Activated T-cell treated with anti-CD3 and anti-CD28 coated beads, Interleukin-2, amount 50 U/mL, for 72 hours (primary cell): Measurements from ENCODE around the gene LRAT. TPM values are rescaled to one million over a fixed set of nuclear protein-coding genes. Genes with fewer than 3 reads are reported as not detected.

ENCODE experiments used
- ATAC-seq, 2 donors: fragments of 150-1000 bp; cut with Tn5 transposase; replicated peaks in 1 of 2; 2 replicates each; pipeline ENCODE4 v1.10.0; 2021; ENCODE audit warnings: moderate library complexity in 2 of 2, mild to moderate bottlenecking in 1 of 2
- DNase-seq, 2 donors: peaks; one replicate each; pipeline ENCODE4 v3.0.0; 2021 to 2022; ENCODE audit warnings: mixed read lengths in 1 of 2
- H3K27ac Mint-ChIP-seq: one replicate; pipeline ENCODE4 v1.8.0; 2022; ENCODE audit warnings: mild to moderate bottlenecking, moderate library complexity, mixed read lengths
- H3K27me3 Mint-ChIP-seq: one replicate; pipeline ENCODE4 v1.8.0; 2022; ENCODE audit warnings: low read depth, mixed read lengths
- H3K36me3 Mint-ChIP-seq, 2 donors: one replicate each; pipeline ENCODE4 v1.8.0; 2022; ENCODE audit warnings: mixed read lengths in 2 of 2, mild to moderate bottlenecking in 1 of 2; ENCODE audit not compliant: insufficient read depth in 2 of 2
- H3K4me1 Mint-ChIP-seq: one replicate; pipeline ENCODE4 v1.8.0; 2022; ENCODE audit warnings: low read depth, mixed read lengths
- H3K4me3 Mint-ChIP-seq, 2 donors: one replicate each; pipeline ENCODE4 v1.8.0; 2022; ENCODE audit warnings: mild to moderate bottlenecking in 2 of 2, mixed read lengths in 2 of 2, moderate library complexity in 2 of 2
- H3K9me3 Mint-ChIP-seq, 2 donors: one replicate each; pipeline ENCODE4 v1.8.0; 2022; ENCODE audit warnings: mixed read lengths in 2 of 2
- total RNA-seq, 2 donors: library from RNA; stranded (reverse); gene quantifications; one replicate each; pipeline ENCODE4 v1.2.3, GENCODE V29; 2022

LRAT gene
- total RNA-seq, 2 donors from 2014 or later, result not detected

DNA sequence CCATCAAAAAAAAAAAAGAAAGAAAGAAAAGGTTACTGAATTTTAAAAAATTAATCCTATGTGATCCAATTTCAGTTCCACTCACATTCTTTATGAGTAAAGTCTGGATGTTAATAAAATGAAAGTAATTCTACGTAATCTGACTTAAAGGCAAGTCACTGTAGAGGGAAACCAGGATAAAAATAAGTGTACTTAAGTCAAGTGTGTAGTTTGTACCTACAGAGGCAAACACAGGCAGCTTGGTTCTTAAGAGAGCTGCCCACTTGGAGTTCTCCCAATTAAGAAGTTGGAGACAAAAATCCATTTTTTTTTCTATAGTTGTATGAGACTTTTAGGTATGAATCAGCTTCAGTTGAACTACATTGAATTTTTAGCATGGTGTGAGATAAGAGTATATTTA is 7.0 kb upstream of the LRAT start:
- DNase-seq (no peak), ATAC-seq (no peak)
- no peaks in the 10 kb centered on the region for H3K4me1 Mint-ChIP-seq
- H3K27ac Mint-ChIP-seq, result no peak overlapping the region
- no peak overlapping the region for H3K4me3 Mint-ChIP-seq
- no peaks in the 10 kb centered on the region for H3K36me3 Mint-ChIP-seq
- peaks cover 34% of the 10 kb centered on the region for H3K27me3 Mint-ChIP-seq
- no peaks in the 10 kb centered on the region for H3K9me3 Mint-ChIP-seq

DNA sequence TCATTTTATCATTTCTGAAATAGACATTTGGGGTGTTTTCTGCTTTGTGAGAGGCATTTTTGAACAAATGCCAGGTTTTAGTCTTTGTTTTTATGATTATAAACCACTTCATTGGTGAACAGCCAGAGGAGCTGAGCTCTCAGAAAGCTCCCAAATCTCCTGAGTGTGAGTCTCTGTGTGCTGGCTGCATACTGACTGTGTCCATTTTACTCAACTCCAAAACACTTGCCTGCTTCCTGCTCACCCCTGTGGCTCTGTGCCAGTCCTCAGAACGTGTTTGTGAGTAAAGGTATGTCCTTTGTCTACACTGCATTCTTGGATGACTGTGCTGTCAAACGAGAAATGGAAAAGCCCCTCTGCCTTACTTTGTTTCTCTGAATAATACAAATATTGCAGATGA is 5.4 kb upstream of the LRAT start:
- DNase-seq (no peak), ATAC-seq (no peak)
- H3K9me3 Mint-ChIP-seq, result no peaks in the 10 kb centered on the region
- H3K4me1 Mint-ChIP-seq, result peaks cover 8% of the 10 kb centered on the region
- H3K27me3 Mint-ChIP-seq, result peaks cover 38% of the 10 kb centered on the region
- no peak overlapping the region for H3K4me3 Mint-ChIP-seq
- no peak overlapping the region for H3K27ac Mint-ChIP-seq
- no peaks in the 10 kb centered on the region for H3K36me3 Mint-ChIP-seq

DNA sequence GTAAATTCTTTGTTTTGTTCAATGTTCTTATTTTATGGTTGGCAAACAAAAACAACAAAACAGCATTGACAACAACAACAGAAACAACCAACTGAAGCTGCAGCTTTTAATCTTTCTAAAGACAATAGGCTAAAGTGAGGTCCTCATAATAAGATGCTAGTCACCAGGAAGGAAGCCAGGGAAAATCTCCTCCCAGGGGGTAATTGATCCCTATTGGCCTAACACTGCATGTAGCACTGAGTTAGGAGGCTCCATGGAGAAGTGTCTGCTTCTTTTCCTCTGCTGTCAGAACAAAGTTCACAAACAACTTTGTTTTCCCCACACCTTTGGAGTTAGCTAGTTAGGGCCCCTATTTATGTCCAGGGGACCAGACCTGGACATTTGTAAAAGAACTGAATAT is 4.7 kb upstream of the LRAT start:
- H3K27ac Mint-ChIP-seq, result no peak overlapping the region
- H3K9me3 Mint-ChIP-seq, result no peaks in the 10 kb centered on the region
- H3K36me3 Mint-ChIP-seq, result no peaks in the 10 kb centered on the region
- peaks cover 40% of the 10 kb centered on the region for H3K27me3 Mint-ChIP-seq
- DNase-seq, result no peak
- ATAC-seq, result no peak
- peaks cover 11% of the 10 kb centered on the region for H3K4me1 Mint-ChIP-seq
- no peak overlapping the region for H3K4me3 Mint-ChIP-seq

DNA sequence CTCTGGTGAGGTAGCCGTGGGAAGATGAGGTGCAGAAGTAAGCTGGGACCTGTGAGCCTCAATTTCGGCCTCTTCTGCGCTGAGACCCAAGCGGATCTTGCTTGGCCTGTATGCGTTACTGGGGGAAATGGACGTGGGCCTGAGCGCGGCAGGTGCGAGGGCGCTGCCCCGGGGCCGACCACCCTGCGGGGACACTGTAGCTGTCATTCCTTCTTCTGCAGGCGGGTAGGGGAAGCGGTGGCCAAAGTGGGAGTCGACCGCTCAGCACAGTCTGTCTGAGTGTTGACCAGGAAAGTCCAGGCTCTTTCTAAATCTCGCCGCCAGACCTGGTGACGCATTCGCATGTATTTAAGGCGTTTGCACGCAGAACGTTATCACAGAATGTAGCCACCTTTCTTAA is 3.3 kb upstream of the LRAT start:
- Mint-ChIP-seq H3K27me3 (peaks cover 54% of the 10 kb centered on the region), H3K27ac (no peak overlapping the region), H3K9me3 (no peaks in the 10 kb centered on the region), H3K4me1 (peaks cover 17% of the 10 kb centered on the region), H3K4me3 (no peak overlapping the region), H3K36me3 (peaks cover 0 to 3% of the 10 kb centered on the region in 2 donors)
- DNase-seq (no peak), ATAC-seq (no peak)

DNA sequence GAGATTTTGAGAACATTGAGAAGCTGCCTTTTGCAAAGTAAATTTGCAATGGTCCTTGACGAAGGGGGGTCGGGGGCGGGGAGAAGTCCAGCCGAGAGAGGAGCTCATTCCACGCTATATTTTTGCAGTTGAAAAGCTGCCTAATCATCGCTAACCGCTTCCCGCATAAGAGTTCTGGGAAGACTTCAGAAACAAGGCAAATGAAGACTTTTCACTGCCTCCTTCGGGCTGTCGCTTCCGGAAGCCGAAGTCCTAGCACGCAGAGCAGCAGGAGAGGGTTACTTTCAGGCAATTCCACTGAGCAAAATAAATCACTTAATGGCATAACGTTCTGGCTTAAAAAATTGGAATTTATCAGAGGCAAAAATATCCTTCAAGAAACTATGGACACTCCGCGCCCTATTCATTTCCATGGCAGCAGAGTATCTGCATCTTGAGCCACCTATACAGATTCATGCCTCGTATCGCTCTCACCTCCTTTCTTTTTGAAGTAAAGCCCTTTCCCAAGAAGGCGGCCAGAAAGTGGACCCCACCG is 2.6 kb upstream of the LRAT start:
- H3K27ac Mint-ChIP-seq, result no peak overlapping the region
- no peaks in the 10 kb centered on the region for H3K9me3 Mint-ChIP-seq
- ATAC-seq (no peak), DNase-seq (no peak)
- H3K27me3 Mint-ChIP-seq, result peaks cover 61% of the 10 kb centered on the region
- H3K4me3 Mint-ChIP-seq, result no peak overlapping the region
- peaks cover 0 to 3% of the 10 kb centered on the region in 2 donors for H3K36me3 Mint-ChIP-seq
- H3K4me1 Mint-ChIP-seq, result peaks cover 17% of the 10 kb centered on the region

DNA sequence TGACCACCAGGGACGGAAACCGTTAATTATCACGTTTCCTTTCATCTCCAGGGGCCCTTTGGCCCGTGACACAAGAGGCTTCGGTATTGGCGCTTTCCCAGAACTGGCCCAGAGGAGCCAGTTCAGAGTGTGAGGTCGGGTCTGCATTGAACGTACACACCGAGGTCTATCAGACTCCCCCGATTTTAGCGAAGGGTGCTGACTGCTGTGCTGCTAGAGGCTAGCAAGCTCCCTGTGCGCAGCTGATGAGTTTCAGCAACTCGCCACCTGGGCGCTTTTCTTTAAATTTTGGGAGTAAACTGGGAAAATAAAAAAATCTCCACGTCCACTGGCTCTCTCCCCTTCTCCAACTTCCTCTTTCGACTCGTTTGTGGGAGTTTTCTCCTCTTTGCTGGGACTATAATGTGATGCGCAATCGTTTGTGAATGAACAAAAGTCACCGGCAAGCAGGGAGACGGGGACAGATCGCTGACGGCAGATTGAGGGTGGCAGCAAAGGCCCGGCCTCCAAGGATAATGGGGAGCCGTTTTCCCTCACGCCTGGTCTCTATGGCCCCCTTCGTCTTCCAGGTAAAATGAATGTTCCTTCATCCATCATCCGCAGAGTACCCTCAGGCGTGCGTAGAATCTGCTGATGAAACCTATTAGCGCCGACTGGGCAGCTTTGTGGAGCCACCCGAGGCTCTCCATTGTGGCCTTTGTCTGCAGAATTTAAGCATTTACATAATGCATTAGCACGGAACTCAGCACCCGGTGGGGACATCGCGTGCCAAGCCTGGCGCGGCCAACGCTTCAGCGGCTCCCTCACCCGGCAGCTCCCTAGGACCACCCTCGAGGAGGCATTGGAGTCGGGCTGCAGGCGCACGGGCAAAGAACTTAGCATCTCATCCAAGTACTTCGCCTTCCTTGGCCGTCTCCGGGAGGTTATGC is 1.6 kb upstream of the LRAT start:
- peaks cover 0 to 3% of the 10 kb centered on the region in 2 donors for H3K36me3 Mint-ChIP-seq
- no peak for DNase-seq
- peak overlapping the region; percentile 54 to 69 for H3K4me3 Mint-ChIP-seq
- no peak overlapping the region for H3K27ac Mint-ChIP-seq
- peaks cover 17% of the 10 kb centered on the region for H3K4me1 Mint-ChIP-seq
- H3K9me3 Mint-ChIP-seq, result no peaks in the 10 kb centered on the region
- H3K27me3 Mint-ChIP-seq, result peaks cover 70% of the 10 kb centered on the region
- ATAC-seq, result peak in 1 of 2 donors; percentile 26

DNA sequence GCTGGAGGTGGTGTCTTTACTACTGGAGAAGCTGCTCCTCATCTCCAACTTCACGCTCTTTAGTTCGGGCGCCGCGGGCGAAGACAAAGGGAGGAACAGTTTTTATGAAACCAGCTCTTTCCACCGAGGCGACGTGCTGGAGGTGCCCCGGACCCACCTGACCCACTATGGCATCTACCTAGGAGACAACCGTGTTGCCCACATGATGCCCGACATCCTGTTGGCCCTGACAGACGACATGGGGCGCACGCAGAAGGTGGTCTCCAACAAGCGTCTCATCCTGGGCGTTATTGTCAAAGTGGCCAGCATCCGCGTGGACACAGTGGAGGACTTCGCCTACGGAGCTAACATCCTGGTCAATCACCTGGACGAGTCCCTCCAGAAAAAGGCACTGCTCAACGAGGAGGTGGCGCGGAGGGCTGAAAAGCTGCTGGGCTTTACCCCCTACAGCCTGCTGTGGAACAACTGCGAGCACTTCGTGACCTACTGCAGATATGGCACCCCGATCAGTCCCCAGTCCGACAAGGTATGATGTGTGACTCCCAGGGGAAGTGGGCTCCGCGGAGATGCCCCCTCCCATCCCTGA is 634 bp downstream of the LRAT start:
- Mint-ChIP-seq H3K4me3 (peak overlapping the region; percentile 91 to 96), H3K4me1 (peaks cover 17% of the 10 kb centered on the region), H3K9me3 (no peaks in the 10 kb centered on the region), H3K27ac (no peak overlapping the region), H3K36me3 (peaks cover 0 to 3% of the 10 kb centered on the region in 2 donors), H3K27me3 (peaks cover 80% of the 10 kb centered on the region)
- DNase-seq (no peak), ATAC-seq (peak in 1 of 2 donors; percentile 7)

DNA sequence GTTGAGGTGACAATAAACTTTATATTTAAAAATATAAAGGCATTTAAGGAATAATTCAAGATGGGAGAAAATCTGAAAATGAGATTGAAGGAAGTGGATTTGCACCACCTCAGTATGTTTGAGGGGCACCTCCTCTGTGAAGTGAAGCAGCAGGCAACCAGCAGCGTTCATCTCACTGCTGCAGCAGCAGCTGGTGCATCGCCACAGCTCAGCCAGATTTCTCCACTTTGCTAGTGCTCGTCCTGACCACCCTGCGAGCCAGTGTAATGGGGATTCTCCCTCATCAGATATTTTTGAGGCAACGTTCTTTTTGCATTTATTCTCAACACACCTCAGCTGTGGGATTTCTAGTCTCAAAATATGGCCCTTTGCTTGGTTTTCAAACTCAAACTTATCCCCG is 13.9 kb downstream of the LRAT start:
- DNase-seq, result no peak
- no peak for ATAC-seq
- H3K9me3 Mint-ChIP-seq, result no peaks in the 10 kb centered on the region
- H3K27me3 Mint-ChIP-seq, result no peaks in the 10 kb centered on the region
- H3K4me1 Mint-ChIP-seq, result no peaks in the 10 kb centered on the region
- no peak overlapping the region for H3K4me3 Mint-ChIP-seq
- no peak overlapping the region for H3K27ac Mint-ChIP-seq
- no peaks in the 10 kb centered on the region for H3K36me3 Mint-ChIP-seq

DNA sequence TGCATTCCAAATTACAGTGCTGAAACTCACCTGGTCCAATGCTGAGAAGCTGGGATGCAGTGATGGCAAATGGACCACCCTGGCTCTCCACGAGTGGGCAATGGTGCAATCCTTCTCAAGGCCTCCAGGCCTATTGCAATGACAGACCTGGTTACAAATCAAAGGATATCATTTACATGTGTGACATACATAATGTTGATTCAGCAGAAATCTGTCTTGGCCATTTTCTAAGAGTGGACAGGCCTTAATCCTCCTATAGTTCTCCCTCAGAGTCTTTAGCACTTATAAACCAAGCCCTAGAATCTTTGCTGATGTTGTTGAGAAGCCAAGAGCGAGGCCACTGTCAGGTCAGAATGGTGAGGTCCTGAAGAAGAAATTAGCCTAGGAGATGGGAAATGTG is 17.1 kb downstream of the LRAT start:
- no peaks in the 10 kb centered on the region for H3K36me3 Mint-ChIP-seq

DNA sequence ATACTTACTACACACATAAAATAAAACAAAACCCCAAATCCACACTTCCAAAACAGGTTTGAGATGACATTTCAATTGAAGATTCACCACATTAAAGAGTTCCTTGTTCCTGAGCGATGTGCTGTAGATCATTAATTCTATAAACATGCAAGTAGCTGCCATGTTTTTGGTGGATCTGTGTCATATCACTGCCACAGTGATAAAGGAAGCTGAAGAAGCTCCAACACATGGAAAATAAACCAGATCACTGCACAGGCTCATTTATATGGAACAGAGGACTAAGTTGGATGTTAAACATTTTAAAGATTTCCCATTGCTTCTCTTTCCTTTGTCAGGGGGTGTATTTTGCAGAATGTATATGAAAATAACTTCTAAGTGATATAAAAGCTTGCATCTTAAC is 34.5 kb downstream of the LRAT start:
- H3K27me3 Mint-ChIP-seq, result peaks cover 8% of the 10 kb centered on the region
- H3K9me3 Mint-ChIP-seq, result peaks cover 0 to 5% of the 10 kb centered on the region in 2 donors
- H3K36me3 Mint-ChIP-seq, result no peaks in the 10 kb centered on the region
- H3K4me3 Mint-ChIP-seq, result no peak overlapping the region
- no peak for ATAC-seq
- H3K4me1 Mint-ChIP-seq, result no peaks in the 10 kb centered on the region
- no peak overlapping the region for H3K27ac Mint-ChIP-seq
- DNase-seq, result no peak

More for the DNA sequence above, 17.1 kb downstream of the LRAT start:
- ATAC-seq, result no peak
- Mint-ChIP-seq H3K4me3 (no peak overlapping the region), H3K4me1 (no peaks in the 10 kb centered on the region), H3K9me3 (no peaks in the 10 kb centered on the region), H3K27me3 (no peaks in the 10 kb centered on the region), H3K27ac (no peak overlapping the region)
- no peak for DNase-seq

DNA sequence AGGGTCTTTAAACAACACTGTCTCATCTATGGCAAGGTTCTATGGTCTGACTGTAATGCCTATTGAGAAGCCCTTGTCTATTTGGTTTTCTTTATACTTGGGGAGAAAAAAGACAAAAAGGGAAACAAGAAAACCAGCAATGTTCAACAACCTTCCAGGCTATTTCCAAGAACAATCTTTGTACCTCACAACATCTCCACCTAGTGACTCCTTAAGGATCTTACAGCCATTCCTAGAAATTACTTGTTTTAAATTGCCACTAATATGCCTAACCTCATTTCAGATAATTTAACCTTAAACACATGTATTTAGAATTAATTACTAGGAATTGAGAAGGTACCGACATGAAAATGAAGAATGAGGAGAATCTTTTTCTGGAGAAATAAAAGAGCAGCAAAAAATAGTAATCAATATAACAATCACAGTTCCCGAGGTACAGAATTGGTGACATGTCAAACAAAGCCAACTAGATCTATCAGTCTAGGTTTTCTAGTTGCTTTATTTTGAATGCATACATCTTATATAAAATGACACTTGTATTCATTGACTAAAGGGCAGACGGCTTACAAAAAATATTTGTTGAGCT is 35.7 kb downstream of the LRAT start:
- H3K27me3 Mint-ChIP-seq, result peaks cover 8% of the 10 kb centered on the region
- ATAC-seq (no peak), DNase-seq (no peak)
- no peaks in the 10 kb centered on the region for H3K4me1 Mint-ChIP-seq
- no peak overlapping the region for H3K27ac Mint-ChIP-seq
- peaks cover 0 to 4% of the 10 kb centered on the region in 2 donors for H3K9me3 Mint-ChIP-seq
- H3K4me3 Mint-ChIP-seq, result no peak overlapping the region
- no peaks in the 10 kb centered on the region for H3K36me3 Mint-ChIP-seq

DNA sequence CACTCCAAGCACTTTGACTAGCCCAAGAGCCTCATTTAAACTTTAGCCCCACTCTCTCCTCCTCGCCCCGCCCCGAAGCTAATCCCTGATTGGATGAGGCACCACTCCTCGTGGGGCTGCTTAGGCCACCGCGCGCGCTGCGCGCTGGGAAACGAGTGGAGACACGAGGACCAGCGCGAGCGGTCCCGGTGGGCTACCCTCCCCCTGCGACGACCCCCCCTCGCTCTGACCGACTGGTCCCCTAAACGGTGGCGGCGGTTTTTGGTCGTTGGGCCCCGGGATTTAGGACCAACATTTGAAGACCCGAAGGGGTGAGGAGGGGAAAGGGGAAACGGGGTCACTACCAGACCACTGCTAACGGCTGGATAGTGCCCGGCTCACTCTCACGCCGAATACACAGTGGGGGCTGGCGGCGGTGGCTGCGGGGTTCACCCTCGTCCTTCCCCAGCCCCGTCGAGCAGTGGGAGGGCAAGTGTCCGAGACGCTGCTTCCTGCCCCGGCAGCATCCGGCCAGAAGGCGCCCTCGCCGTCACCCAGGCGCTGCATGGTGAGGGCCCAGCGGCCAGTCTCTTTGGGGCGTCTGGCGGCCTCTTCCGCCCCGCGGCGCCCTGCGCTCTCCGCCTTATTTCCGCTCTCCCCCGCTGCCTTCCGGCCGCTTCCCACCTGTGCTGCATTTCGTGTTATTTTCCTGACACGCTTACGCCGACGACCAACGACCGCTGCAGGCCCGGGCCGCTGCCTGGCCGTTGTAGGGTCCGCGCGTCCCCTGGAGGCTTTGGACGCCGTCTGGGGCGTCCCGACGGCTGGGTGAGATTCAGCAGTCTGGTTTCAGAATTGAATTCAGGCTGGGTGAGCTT is 37.6 kb downstream of the LRAT start, which contains the start of gene RBM46:
Gene RBM46 (plus strand): TSS at position 147 of the 857 bp plus-strand sequence. CDS start 15,481 bp downstream, outside the sequence.
- Mint-ChIP-seq H3K9me3 (no peaks in the 10 kb centered on the region), H3K4me3 (no peak within 1 kb of the TSS), H3K36me3 (no peaks in the 10 kb centered on the region), H3K27me3 (peaks cover 8% of the 10 kb centered on the region), H3K27ac (no peak within 1 kb of the TSS), H3K4me1 (no peaks in the 10 kb centered on the region)
- ATAC-seq (no peak), DNase-seq (no peak)
